Pulmonary artery endothelial cell (primary cell): Measurements from ENCODE around the gene SMTNL2. TPM values are rescaled to one million over a fixed set of nuclear protein-coding genes. Genes with fewer than 3 reads are reported as not detected.

Experiments used
- DNase-seq: peaks from one replicate; pipeline ENCODE4 v3.0.0-alpha.2; 2011; ENCODE audit warnings: low read depth, low spot score
- total RNA-seq: library from RNA; depleted of rRNA; stranded (reverse); fragments of >200 nt; gene quantifications from 2 replicates; pipeline ENCODE4 v1.2.3, GENCODE V29; 2014

Gene SMTNL2
- total RNA-seq, 1 donor from 2014 or later, result not detected

GRCh38 chr17:4545217-4545951, 38.9 kb upstream of the SMTNL2 start:
- no peak for DNase-seq

GRCh38 chr17:4547118-4547906, 37.0 kb upstream of the SMTNL2 start:
- no peak for DNase-seq

DNA sequence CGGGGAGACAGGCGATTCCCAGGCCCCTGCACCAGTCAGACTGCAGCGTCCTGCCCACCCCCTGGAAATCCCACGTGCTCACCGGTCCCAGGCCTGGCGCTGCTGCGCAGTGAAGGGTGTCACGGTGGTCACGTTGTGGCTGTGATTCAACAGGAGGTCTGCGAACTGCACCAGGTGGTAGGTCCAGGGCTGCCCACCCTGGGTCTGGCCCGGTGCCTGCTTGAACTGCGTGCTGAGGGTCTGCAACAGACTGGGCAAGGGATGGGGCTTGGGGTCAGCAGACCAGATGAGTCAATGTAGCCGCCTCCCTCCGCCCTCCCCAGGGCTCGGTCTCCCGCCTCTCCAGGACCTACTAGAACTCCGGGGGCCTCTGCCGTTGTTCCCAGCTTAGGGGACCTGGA, 36.3 kb upstream of the SMTNL2 start:
- no peak for DNase-seq

DNA sequence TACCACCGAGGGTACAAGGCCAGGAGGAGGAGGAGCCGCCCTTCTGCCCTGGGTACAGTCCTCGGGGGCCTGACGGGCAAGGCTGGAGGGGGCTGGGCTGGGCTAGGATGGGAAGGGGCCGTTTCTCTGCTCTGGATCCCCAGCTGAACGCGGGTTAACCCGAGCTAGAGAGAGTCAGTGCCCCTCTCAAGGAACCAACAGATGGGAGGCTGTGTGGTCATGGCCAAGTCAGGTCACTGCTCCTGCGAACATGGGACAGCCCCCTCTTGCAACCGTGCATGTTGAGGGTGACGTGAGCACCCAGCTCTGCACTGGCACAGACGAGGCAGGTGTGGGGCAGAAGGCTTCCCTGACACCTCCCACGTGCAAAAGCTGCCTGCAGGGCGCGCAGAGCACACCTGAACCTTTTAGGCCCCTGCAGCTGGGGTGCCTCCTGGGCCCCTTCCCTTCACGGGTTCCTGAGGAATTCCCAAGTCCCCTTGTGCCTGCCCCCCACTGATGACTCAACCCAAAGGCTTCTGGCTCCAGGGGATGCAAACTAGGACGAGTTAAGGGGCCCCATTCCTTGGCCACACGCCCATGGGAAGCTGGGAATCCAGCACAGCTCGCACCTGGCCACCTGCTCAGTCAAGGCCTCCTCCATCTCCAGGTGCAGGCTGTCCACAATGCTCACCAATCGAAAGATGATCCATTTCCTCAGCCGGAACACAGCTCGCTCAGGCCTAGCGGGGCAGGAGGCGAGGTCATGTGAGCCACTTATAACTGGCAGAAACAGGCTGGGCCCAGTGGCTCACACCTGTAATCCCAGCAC, 35.4 kb upstream of the SMTNL2 start:
- DNase-seq, result no peak

GRCh38 chr17:4549781-4550533, 34.4 kb upstream of the SMTNL2 start:
- DNase-seq, result no peak

GRCh38 chr17:4550534-4551039, 33.7 kb upstream of the SMTNL2 start:
- no peak for DNase-seq

DNA sequence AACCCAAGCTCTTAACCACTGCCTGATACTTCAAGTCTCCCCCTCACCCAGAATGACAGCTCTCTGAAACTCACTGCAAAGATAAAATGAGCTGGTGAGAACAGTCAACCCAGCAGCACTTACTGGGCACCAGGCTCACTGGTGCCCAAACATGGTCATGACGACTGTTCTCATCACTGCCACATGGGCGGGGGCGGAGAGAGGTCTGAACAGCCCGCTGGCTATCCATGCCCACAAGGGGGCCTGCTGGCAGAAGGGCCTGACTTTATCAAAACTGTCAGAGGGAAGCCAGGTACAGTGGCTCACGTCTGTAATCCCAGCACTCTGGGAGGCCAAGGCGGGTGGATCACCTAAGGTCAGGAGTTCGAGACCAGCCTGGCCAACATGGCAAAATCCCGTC, 33.2 kb upstream of the SMTNL2 start:
- no peak for DNase-seq

- DNase-seq, result no peak
Observed at GRCh38 chr17:4551796-4552525, 32.4 kb upstream of the SMTNL2 start.

DNA sequence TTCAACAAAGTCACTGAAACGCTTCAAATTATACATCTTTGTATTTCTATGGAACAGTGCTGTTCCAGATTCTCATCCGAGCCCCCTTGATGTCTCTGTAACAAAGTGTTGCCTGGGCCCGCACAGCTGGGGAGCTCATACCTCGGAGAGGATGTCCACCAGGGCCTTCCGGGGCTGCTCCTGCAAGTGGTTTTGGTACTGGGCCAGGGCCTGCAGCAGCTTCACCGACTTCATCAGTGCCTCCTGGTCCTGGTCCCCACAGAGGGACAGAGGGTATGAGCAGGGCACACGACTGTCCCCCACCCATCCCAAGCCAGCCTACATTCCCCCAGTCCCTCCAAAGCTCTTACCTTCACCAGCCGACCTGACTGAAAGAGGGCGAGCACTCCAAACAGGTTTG, 30.7 kb upstream of the SMTNL2 start:
- no peak for DNase-seq

DNA sequence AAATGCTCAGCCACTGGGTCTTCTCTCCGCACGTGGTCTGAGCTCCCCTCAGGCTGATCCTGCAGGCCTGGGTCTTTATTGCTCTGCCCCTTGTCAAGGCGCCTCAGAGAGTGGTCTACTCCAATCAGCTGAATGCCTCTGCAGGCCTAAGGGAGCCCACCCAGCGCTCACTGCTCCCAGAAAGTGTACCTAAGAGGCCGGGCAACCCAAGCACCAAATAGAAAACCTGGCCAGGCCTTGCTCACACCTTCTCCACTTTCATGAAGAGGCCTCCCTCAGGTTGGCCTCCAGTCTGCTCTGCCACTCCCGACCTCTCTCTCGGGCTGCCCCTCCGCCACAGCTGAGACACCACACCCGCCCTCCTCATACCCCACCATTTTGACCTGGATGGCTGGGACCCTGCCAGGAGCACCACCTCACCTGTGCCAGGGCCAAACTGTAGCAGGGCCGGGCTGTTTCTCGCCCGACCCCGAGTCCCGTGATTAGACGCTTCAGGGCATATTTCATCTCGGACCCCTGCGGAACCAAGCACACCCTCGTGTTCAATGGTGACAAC, 29.8 kb upstream of the SMTNL2 start:
- DNase-seq, result no peak

DNA sequence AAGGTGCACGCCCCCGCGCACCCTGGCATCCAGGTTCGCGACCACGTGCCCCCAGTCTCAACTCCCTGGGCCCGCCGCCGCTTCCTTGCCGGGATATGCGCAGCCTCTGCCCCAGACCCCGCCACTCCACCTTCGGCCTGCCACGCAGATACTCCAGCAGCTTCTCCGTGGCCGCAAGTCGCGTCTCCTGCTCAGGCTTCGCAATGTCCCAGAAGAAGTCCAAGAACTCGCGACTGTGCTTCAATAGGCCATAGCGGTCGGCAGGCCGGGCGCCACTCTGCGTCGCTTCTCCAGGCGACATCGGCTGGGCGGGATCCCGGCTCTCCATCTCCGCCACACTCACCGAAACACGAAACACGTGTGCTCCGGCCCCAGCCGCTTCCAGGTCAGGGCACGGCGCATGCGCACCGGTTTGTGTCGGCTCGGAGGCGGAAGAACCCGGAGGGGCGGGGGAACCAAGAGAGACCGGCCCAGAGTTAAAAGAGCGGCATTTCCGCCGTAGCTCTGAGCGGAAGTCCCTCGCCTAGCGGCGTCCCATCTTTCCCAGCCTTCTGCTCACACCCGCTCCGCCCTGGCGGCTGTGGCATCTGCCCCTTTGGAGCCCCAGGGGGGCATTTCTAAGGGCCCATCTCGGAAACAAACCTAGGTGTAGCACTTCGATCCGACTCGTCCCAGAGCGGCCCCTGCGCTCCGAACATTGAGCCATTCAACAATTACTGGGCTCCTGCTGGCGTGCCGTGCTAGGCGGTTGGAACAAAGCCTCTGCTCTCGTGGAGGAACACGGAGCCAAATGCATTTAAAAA, 29.1 kb upstream of the SMTNL2 start, which contains the start of gene MYBBP1A:
MYBBP1A (minus strand) TSS at position 388 of the 803 bp plus-strand sequence; CDS start at position 328, 60 bp downstream.
- DNase-seq, result peak; percentile 76

- DNase-seq, result no peak
Observed at GRCh38 chr17:4555873-4556759, 28.2 kb upstream of the SMTNL2 start.

DNA sequence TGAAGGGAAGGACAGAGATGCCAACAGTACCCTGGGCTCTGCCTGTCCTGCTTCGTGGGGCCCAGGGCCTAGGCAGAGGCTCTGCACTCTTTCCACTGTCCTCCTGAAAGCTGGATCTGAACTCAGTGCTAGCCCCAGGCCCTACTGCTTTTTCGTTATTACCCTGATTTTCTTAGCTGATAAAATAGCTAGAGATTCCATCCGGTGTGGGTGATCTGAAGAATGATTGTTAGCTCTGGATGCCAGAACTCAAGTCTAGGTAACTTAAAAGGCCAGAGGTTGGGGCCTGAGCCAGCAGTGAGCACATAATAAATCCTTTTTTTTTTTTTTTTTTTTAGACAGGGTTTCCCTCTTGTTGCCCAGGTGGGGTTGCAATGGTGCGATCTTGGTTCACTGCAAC, 27.3 kb upstream of the SMTNL2 start:
- DNase-seq, result no peak

GRCh38 chr17:4557626-4558346, 26.5 kb upstream of the SMTNL2 start:
- DNase-seq, result no peak

DNA sequence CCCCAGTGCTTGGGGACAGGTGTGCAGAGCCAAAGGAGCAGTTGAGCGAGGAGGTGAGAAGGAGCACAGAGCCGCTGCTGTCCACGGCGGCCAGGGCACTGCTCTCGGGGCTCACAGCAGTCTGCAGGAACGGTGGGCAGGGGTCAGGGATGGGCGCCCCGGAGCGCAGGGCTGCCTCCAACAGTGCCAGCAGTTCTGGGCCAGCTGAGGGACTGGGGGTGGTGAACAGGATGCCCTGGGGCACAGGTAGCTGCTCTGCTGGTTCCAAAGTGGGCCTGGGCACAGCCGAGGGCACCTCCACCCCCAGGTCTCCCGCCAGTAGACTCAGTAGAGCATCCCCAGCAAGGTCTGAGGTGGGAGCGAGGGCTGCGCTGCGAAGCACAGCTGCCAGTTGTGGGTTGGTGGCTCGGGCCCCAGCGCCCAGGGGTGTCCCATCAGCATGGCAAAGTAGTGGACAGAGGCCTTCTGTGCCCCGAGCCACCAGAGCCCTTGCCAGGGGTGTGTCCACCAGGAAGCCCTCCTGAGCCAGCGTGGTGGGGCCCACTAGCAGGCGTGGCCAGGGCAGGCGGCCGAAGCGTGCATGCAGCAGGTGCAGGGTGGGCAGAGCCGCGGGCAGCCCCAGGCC, 25.9 kb upstream of the SMTNL2 start:
- DNase-seq, result no peak

DNA sequence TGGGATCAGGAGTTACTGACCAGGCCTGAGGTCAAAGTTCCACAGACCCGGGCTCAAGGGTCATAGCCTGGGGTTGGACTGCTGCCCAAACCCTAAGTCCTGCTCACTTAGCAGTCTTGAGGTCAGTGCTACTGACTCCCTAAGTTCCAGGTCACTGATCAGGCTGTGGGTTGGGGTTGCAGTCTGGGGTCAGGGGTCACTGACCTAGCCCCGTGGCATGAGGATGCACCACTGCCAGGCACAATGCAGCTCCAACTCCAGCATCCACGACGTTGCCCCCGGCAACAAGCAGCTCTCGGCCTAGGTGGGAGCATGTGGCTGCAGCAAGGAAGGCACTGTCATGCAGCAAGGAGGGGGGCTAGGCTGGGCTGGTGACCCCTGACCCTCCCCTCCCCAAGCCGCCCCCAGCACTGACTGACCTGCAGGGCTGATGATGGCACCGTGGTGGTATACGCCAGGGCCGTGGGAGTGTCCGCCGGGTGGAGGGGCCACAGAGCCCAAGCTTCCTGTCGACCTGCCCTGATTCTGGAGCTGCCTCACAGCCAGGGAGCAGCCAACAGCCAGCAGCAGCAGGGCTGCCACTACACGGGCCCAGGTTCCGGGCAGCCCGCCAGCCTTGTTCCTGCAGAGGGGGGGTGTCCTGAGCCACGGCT, 25.1 kb upstream of the SMTNL2 start:
- DNase-seq, result no peak
